Astrocyte of the spinal cord (primary cell): Measurements from ENCODE around the gene SSBP3.

Experiments
- DNase-seq: peaks from one replicate; pipeline ENCODE4 v3.0.0; 2011; ENCODE audit warnings: low read depth, low spot score
- H3K4me3 ChIP-seq: 2 replicates; pipeline ENCODE4 v1.5.1; 2011; ENCODE audit warnings: low read depth, mild to moderate bottlenecking, low read length, moderate library complexity
- CTCF ChIP-seq: IDR thresholded peaks from 2 replicates; pipeline ENCODE4 v1.5.1; 2012; ENCODE audit warnings: low read depth, mild to moderate bottlenecking, low read length, inconsistent platforms
- in situ Hi-C: cut with HindIII; loops from 2 replicates; pipeline ENCODE4 v1.10.0; 2017; ENCODE audit warnings: low sequenced_read_pairs

Gene SSBP3

GRCh38 chr1:54324251-54325140 is 81.7 kb downstream of the SSBP3 start:
- TF ChIP-seq CTCF, result no peak
- in situ Hi-C loops, result no loop called here
- no peak for DNase-seq
- no peak overlapping the region for H3K4me3 ChIP-seq

- H3K4me3 ChIP-seq, result no peak overlapping the region
- in situ Hi-C loops, result no loop called here
Observed at GRCh38 chr1:54323921-54324250, 82.3 kb downstream of the SSBP3 start.

GRCh38 chr1:54323324-54323739 is 82.9 kb downstream of the SSBP3 start:
- in situ Hi-C loops, result no loop called here
- DNase-seq, result no peak
- no peak overlapping the region for H3K4me3 ChIP-seq
- no peak for TF ChIP-seq CTCF

More at GRCh38 chr1:54323921-54324250, 82.3 kb downstream of the SSBP3 start:
- TF ChIP-seq CTCF, result no peak
- no peak for DNase-seq

- in situ Hi-C loops, result no loop called here
- no peak for TF ChIP-seq CTCF
- DNase-seq, result no peak
- H3K4me3 ChIP-seq, result no peak overlapping the region
Observed at GRCh38 chr1:54318246-54318814, 87.9 kb downstream of the SSBP3 start.

- TF ChIP-seq CTCF, result no peak
- DNase-seq, result no peak
- in situ Hi-C loops, result no loop called here
- no peak overlapping the region for H3K4me3 ChIP-seq
Observed at GRCh38 chr1:54317084-54317483, 89.1 kb downstream of the SSBP3 start.

- TF ChIP-seq CTCF, result no peak
- no peak for DNase-seq
- no peak overlapping the region for H3K4me3 ChIP-seq
- in situ Hi-C loops, result no loop called here
Observed at GRCh38 chr1:54315099-54315498, 91.1 kb downstream of the SSBP3 start.
